Hepatocyte (in vitro differentiated cells): ENCODE data around the gene CDH22. TPM values are rescaled to one million over a fixed set of nuclear protein-coding genes. Genes with fewer than 3 reads are reported as not detected.

Experiments used
- DNase-seq: peaks from one replicate; pipeline ENCODE4 v3.0.0-alpha.2; 2016; ENCODE audit warnings: low spot score
- H2AFZ ChIP-seq: fragments of 200-600 bp; sonication (generic); 2 replicates; pipeline ENCODE4 v1.6.0; 2016; ENCODE audit warnings: antibody characterized with exemption, mild to moderate bottlenecking
- H3K27ac ChIP-seq: fragments of 200-600 bp; sonication (generic); 2 replicates; pipeline ENCODE4 v1.5.1; 2016; ENCODE audit warnings: mild to moderate bottlenecking
- H3K27me3 ChIP-seq: fragments of 200-600 bp; sonication (generic); 2 replicates; pipeline ENCODE4 v1.6.1; 2016
- H3K36me3 ChIP-seq: fragments of 200-600 bp; sonication (generic); replicated peaks from 2 replicates; pipeline ENCODE4 v1.5.1; 2016; ENCODE audit warnings: low read depth; ENCODE audit not compliant: insufficient read depth
- H3K4me1 ChIP-seq: fragments of 200-600 bp; sonication (generic); 2 replicates; pipeline ENCODE4 v1.5.1; 2016; ENCODE audit warnings: mild to moderate bottlenecking, moderate library complexity; ENCODE audit not compliant: insufficient read depth
- H3K4me2 ChIP-seq: fragments of 200-600 bp; sonication (generic); 2 replicates; pipeline ENCODE4 v1.6.0; 2016
- H3K4me3 ChIP-seq: fragments of 200-600 bp; sonication (generic); 2 replicates; pipeline ENCODE4 v1.5.1; 2016; ENCODE audit warnings: mild to moderate bottlenecking
- H3K79me2 ChIP-seq: fragments of 200-600 bp; sonication (generic); 2 replicates; pipeline ENCODE4 v1.6.0; 2017; ENCODE audit warnings: mild to moderate bottlenecking
- H3K9me2 ChIP-seq: fragments of 200-600 bp; sonication (generic); replicated peaks from 2 replicates; pipeline ENCODE4 v1.6.0; 2017; ENCODE audit warnings: mild to moderate bottlenecking; ENCODE audit not compliant: insufficient read depth
- H3K9me3 ChIP-seq: fragments of 200-600 bp; sonication (generic); 2 replicates; pipeline ENCODE4 v1.5.1; 2016; ENCODE audit warnings: low read depth, mild to moderate bottlenecking
- H4K20me1 ChIP-seq: fragments of 200-600 bp; sonication (generic); 2 replicates; pipeline ENCODE4 v1.6.0; 2016; ENCODE audit warnings: mild to moderate bottlenecking; ENCODE audit not compliant: insufficient read depth, poor library complexity, severe bottlenecking
- CTCF ChIP-seq: fragments of 200-600 bp; sonication (generic); IDR thresholded peaks from 2 replicates; pipeline ENCODE4 v1.5.1; 2016; ENCODE audit warnings: antibody characterized with exemption, mild to moderate bottlenecking; ENCODE audit not compliant: poor library complexity
- EZH2 ChIP-seq: fragments of 200-600 bp; sonication (generic); IDR thresholded peaks from 2 replicates; pipeline ENCODE4 v1.6.1; 2016; ENCODE audit warnings: antibody characterized with exemption, mild to moderate bottlenecking, borderline replicate concordance
- EZH2phosphoT487 ChIP-seq: fragments of 200-600 bp; sonication (generic); IDR thresholded peaks from one replicate; pipeline ENCODE4 v1.6.1; 2018; ENCODE audit warnings: antibody characterized with exemption, mild to moderate bottlenecking, low read depth, moderate library complexity; ENCODE audit not compliant: unreplicated experiment, severe bottlenecking
- WGBS: methylation state at CpG from one replicate; pipeline ENCODE4 v1.1.6; 2016; ENCODE audit warnings: low lambda C conversion rate; ENCODE audit errors: missing lambda C conversion rate; 5-methylcytosine and 5-hydroxymethylcytosine counted together
- polyA plus RNA-seq: library from polyadenylated mRNA; unstranded; fragments of >200 nt; fragmentation: Nextera tagmentation; extraction: Ambion mirVana; gene quantifications from 2 replicates; pipeline ENCODE4 v1.2.1, GENCODE V29; 2016
- total RNA-seq: library from RNA; depleted of rRNA; stranded (reverse); fragments of >200 nt; gene quantifications from 2 replicates; pipeline ENCODE4 v1.2.3, GENCODE V29; 2014

The CDH22 gene
- total and polyA plus RNA-seq, 2 experiments from 2014 or later = not detected

- DNase-seq = no peak
- TF ChIP-seq CTCF (no peak), EZH2 (no peak), EZH2phosphoT487 (no peak)
- 30% methylated on average over 5 of the region's 5 CpGs for WGBS
- H3K79me2 ChIP-seq = no peaks in the 10 kb centered on the region
- no peaks in the 10 kb centered on the region for H3K9me2 ChIP-seq
- no peaks in the 10 kb centered on the region for H3K9me3 ChIP-seq
- no peaks in the 10 kb centered on the region for H3K4me1 ChIP-seq
- no peak overlapping the region for H3K27ac ChIP-seq
- no peaks in the 10 kb centered on the region for H3K36me3 ChIP-seq
- H4K20me1 ChIP-seq = no peaks in the 10 kb centered on the region
- H2AFZ ChIP-seq = no peak overlapping the region
- peaks cover 17% of the 10 kb centered on the region for H3K27me3 ChIP-seq
- no peak overlapping the region for H3K4me2 ChIP-seq
- no peak overlapping the region for H3K4me3 ChIP-seq
These were observed 166.2 kb downstream of the CDH22 start for GRCh38 chr20:46142124-46142523.

- Histone ChIP-seq H3K27me3 (peaks cover 19% of the 10 kb centered on the region), H3K4me2 (no peak overlapping the region), H3K9me3 (no peaks in the 10 kb centered on the region), H3K4me1 (no peaks in the 10 kb centered on the region), H3K4me3 (no peak overlapping the region), H3K36me3 (no peaks in the 10 kb centered on the region), H2AFZ (no peak overlapping the region), H3K79me2 (no peaks in the 10 kb centered on the region), H4K20me1 (no peaks in the 10 kb centered on the region), H3K27ac (no peak overlapping the region), H3K9me2 (no peaks in the 10 kb centered on the region)
- DNase-seq = no peak
- TF ChIP-seq EZH2phosphoT487 = no peak
- TF ChIP-seq EZH2 = no peak
- no peak for TF ChIP-seq CTCF
- WGBS = 50% methylated on average over 5 of the region's 5 CpGs
These were observed 168.3 kb downstream of the CDH22 start for GRCh38 chr20:46139908-46140482.

GRCh38 chr20:46139266-46139889 is 168.9 kb downstream of the CDH22 start:
- no peak for DNase-seq
- no peaks in the 10 kb centered on the region for H3K79me2 ChIP-seq
- no peak overlapping the region for H3K4me2 ChIP-seq
- H3K27ac ChIP-seq = no peak overlapping the region
- H3K4me1 ChIP-seq = no peaks in the 10 kb centered on the region
- H3K36me3 ChIP-seq = no peaks in the 10 kb centered on the region
- H3K9me2 ChIP-seq = no peaks in the 10 kb centered on the region
- no peaks in the 10 kb centered on the region for H3K9me3 ChIP-seq
- H3K27me3 ChIP-seq = peaks cover 22% of the 10 kb centered on the region
- TF ChIP-seq EZH2 = no peak
- TF ChIP-seq EZH2phosphoT487 = no peak
- TF ChIP-seq CTCF = no peak
- H2AFZ ChIP-seq = no peak overlapping the region
- H3K4me3 ChIP-seq = no peak overlapping the region
- WGBS = 28% methylated on average over 8 of the region's 8 CpGs
- no peaks in the 10 kb centered on the region for H4K20me1 ChIP-seq
